CD4-positive, CD25-positive, alpha-beta regulatory T cell (primary cell): ENCODE results near the gene OR1F1. TPM values are rescaled to one million over a fixed set of nuclear protein-coding genes. Genes with fewer than 3 reads are reported as not detected.
A peak's percentile ranks its signal among the peaks of the same experiment; 100 is the strongest.

ENCODE experiments used
- ATAC-seq, 2 donors: fragments of 150-1000 bp; cut with Tn5 transposase; one replicate each; pipeline ENCODE4 v1.10.0; 2021; ENCODE audit warnings: low read depth in 2 of 2, moderate number of reproducible peaks in 2 of 2, moderate library complexity in 1 of 2
- DNase-seq, 3 donors: peaks; one replicate each; pipeline versions ENCODE4 v3.0.0 to v3.0.0-alpha.2; 2012 to 2022; ENCODE audit warnings: mixed read lengths in 1 of 3
- H3K27ac ChIP-seq: one replicate; pipeline ENCODE4 v1.7.0; 2013; ENCODE audit warnings: mild to moderate bottlenecking, low read length; ENCODE audit not compliant: insufficient read depth, poor library complexity, severe bottlenecking
- H3K27me3 ChIP-seq: one replicate; pipeline ENCODE4 v1.7.0; 2013; ENCODE audit warnings: low read length; ENCODE audit not compliant: control insufficient read depth, insufficient read depth
- H3K36me3 ChIP-seq: one replicate; pipeline ENCODE4 v1.7.0; 2013; ENCODE audit warnings: mild to moderate bottlenecking, low read length, moderate library complexity; ENCODE audit not compliant: control insufficient read depth, insufficient read depth
- H3K4me1 ChIP-seq: 2 replicates; pipeline ENCODE4 v1.7.0; 2013; ENCODE audit warnings: mild to moderate bottlenecking, low read length; ENCODE audit not compliant: insufficient read depth, control insufficient read depth, poor library complexity, severe bottlenecking
- H3K4me3 ChIP-seq: one replicate; pipeline ENCODE4 v1.7.0; 2013; ENCODE audit warnings: low read depth, mild to moderate bottlenecking, low read length, moderate library complexity
- H3K9me3 ChIP-seq, 2 experiments: 1 replicate in 1 of 2; 2 replicates in 1 of 2; pipeline ENCODE4 v1.7.0; 2013; ENCODE audit warnings: low read length in 2 of 2, mild to moderate bottlenecking in 1 of 2, moderate library complexity in 1 of 2; ENCODE audit not compliant: control insufficient read depth in 2 of 2
- H3K27ac Mint-ChIP-seq, 3 donors: one replicate each; pipeline ENCODE4 v1.8.0; 2020 to 2022; ENCODE audit warnings: mild to moderate bottlenecking in 3 of 3, mixed read lengths in 3 of 3, moderate library complexity in 2 of 3
- H3K27me3 Mint-ChIP-seq: one replicate; pipeline ENCODE4 v1.8.0; 2022; ENCODE audit warnings: mild to moderate bottlenecking, mixed read lengths
- H3K36me3 Mint-ChIP-seq: one replicate; pipeline ENCODE4 v1.8.0; 2020; ENCODE audit warnings: mixed read lengths
- H3K4me1 Mint-ChIP-seq, 4 donors: one replicate each; pipeline ENCODE4 v1.8.0; 2020 to 2022; ENCODE audit warnings: mixed read lengths in 4 of 4, mild to moderate bottlenecking in 1 of 4
- H3K4me3 Mint-ChIP-seq, 4 donors: one replicate each; pipeline ENCODE4 v1.8.0; 2020 to 2022; ENCODE audit warnings: mild to moderate bottlenecking in 4 of 4, mixed read lengths in 4 of 4, moderate library complexity in 3 of 4
- H3K9me3 Mint-ChIP-seq, 7 donors: one replicate each; pipeline ENCODE4 v1.8.0; 2020 to 2022; ENCODE audit warnings: mixed read lengths in 7 of 7, mild to moderate bottlenecking in 3 of 7, moderate library complexity in 2 of 7
- polyA plus RNA-seq, 4 donors: library from polyadenylated mRNA; unstranded; fragments of 300-500 nt; fragmentation: Illumina TruSeq; gene quantifications; one replicate each; pipeline ENCODE4 v1.2.3, GENCODE V29; 2021
- total RNA-seq: library from RNA; stranded (reverse); gene quantifications from one replicate; pipeline ENCODE4 v1.2.3, GENCODE V29; 2022

The OR1F1 gene
- total and polyA plus RNA-seq, 5 donors from 2014 or later = 0.20 to 0.70 (median 0.61) TPM; not detected in 2

GRCh38 chr16:3147757-3148104 is 40.3 kb upstream of the OR1F1 start:
- peaks cover 23% of the 10 kb centered on the region for H3K27me3 Mint-ChIP-seq
- H3K4me3 ChIP-seq = no peak overlapping the region

GRCh38 chr16:3148256-3149192 is 39.5 kb upstream of the OR1F1 start:
- Mint-ChIP-seq H3K27me3 (peaks cover 28% of the 10 kb centered on the region), H3K4me1 (peaks cover 13 to 33% (median 20%) of the 10 kb centered on the region in 4 donors), H3K36me3 (no peaks in the 10 kb centered on the region), H3K27ac (no peak overlapping the region), H3K4me3 (peak overlapping the region; percentile 12 to 89 (median 84)), H3K9me3 (peaks cover 0 to 11% (median 5%) of the 10 kb centered on the region in 7 donors)
- H3K4me1 ChIP-seq = peaks cover 26% of the 10 kb centered on the region
- H3K4me3 ChIP-seq = no peak overlapping the region
- DNase-seq (no peak), ATAC-seq (no peak)
- no peaks in the 10 kb centered on the region for H3K9me3 ChIP-seq
- H3K27ac ChIP-seq = no peak overlapping the region
- no peaks in the 10 kb centered on the region for H3K27me3 ChIP-seq
- H3K36me3 ChIP-seq = no peaks in the 10 kb centered on the region

More at GRCh38 chr16:3147757-3148104, 40.3 kb upstream of the OR1F1 start:
- no peaks in the 10 kb centered on the region for H3K36me3 Mint-ChIP-seq
- DNase-seq (no peak), ATAC-seq (no peak)
- Histone ChIP-seq H3K27ac (no peak overlapping the region), H3K9me3 (no peaks in the 10 kb centered on the region), H3K4me1 (peaks cover 25% of the 10 kb centered on the region), H3K27me3 (no peaks in the 10 kb centered on the region), H3K36me3 (no peaks in the 10 kb centered on the region)
- peaks cover 0 to 9% (median 3%) of the 10 kb centered on the region in 7 donors for H3K9me3 Mint-ChIP-seq
- H3K4me1 Mint-ChIP-seq = peaks cover 10 to 31% (median 18%) of the 10 kb centered on the region in 4 donors
- peak overlapping the region in 1 of 4 donors; percentile 12 for H3K4me3 Mint-ChIP-seq
- H3K27ac Mint-ChIP-seq = no peak overlapping the region

GRCh38 chr16:3149193-3149530 is 38.8 kb upstream of the OR1F1 start:
- Histone ChIP-seq H3K27me3 (peaks cover under 1% of the 10 kb centered on the region), H3K4me3 (no peak overlapping the region), H3K27ac (peak overlapping the region; percentile 51), H3K36me3 (no peaks in the 10 kb centered on the region), H3K4me1 (peaks cover 26% of the 10 kb centered on the region), H3K9me3 (peaks cover 0 to 3% of the 10 kb centered on the region in 2 experiments)
- Mint-ChIP-seq H3K4me3 (peak overlapping the region; percentile 12 to 89 (median 84)), H3K9me3 (peaks cover 0 to 11% (median 5%) of the 10 kb centered on the region in 7 donors), H3K27me3 (peaks cover 28% of the 10 kb centered on the region), H3K4me1 (peaks cover 13 to 33% (median 20%) of the 10 kb centered on the region in 4 donors), H3K27ac (no peak overlapping the region), H3K36me3 (no peaks in the 10 kb centered on the region)
- DNase-seq (no peak), ATAC-seq (no peak)

GRCh38 chr16:3149630-3150345 is 38.2 kb upstream of the OR1F1 start:
- H3K27ac Mint-ChIP-seq = peak overlapping the region; percentile 8 to 93 (median 69)
- ATAC-seq = peak; percentile 0 to 3
- peaks cover 13 to 33% (median 20%) of the 10 kb centered on the region in 4 donors for H3K4me1 Mint-ChIP-seq
- H3K27me3 ChIP-seq = peaks cover 2% of the 10 kb centered on the region
- peak overlapping the region; percentile 87 to 92 (median 89) for H3K4me3 Mint-ChIP-seq
- peaks cover 26% of the 10 kb centered on the region for H3K4me1 ChIP-seq
- DNase-seq = peak in 2 of 3 donors; percentile 22 to 62
- peaks cover 0 to 12% (median 5%) of the 10 kb centered on the region in 7 donors for H3K9me3 Mint-ChIP-seq
- no peaks in the 10 kb centered on the region for H3K36me3 Mint-ChIP-seq
- H3K36me3 ChIP-seq = no peaks in the 10 kb centered on the region
- peaks cover 28% of the 10 kb centered on the region for H3K27me3 Mint-ChIP-seq
- H3K27ac ChIP-seq = peak overlapping the region; percentile 51
- H3K4me3 ChIP-seq = peak overlapping the region; percentile 48
- H3K9me3 ChIP-seq = peaks cover 0 to 3% of the 10 kb centered on the region in 2 experiments

- peak overlapping the region; percentile 89 to 95 (median 91) for H3K4me3 Mint-ChIP-seq
- peaks cover 26% of the 10 kb centered on the region for H3K4me1 ChIP-seq
- peak overlapping the region; percentile 91 to 96 (median 93) for H3K27ac Mint-ChIP-seq
- peaks cover 15 to 33% (median 24%) of the 10 kb centered on the region in 4 donors for H3K4me1 Mint-ChIP-seq
- H3K27me3 ChIP-seq = peaks cover 4% of the 10 kb centered on the region
- H3K36me3 Mint-ChIP-seq = no peaks in the 10 kb centered on the region
- ATAC-seq (peak; percentile 84 to 88), DNase-seq (peak; percentile 91 to 95 (median 94))
- H3K9me3 ChIP-seq = peaks cover 0 to 8% of the 10 kb centered on the region in 2 experiments
- H3K27me3 Mint-ChIP-seq = peaks cover 28% of the 10 kb centered on the region
- H3K27ac ChIP-seq = peak overlapping the region; percentile 51
- H3K36me3 ChIP-seq = no peaks in the 10 kb centered on the region
- peak overlapping the region; percentile 65 for H3K4me3 ChIP-seq
- H3K9me3 Mint-ChIP-seq = peaks cover 0 to 20% (median 5%) of the 10 kb centered on the region in 7 donors
Measured at GRCh38 chr16:3150346-3151218, 37.4 kb upstream of the OR1F1 start.

- Histone ChIP-seq H3K4me3 (peak overlapping the region; percentile 29), H3K36me3 (no peaks in the 10 kb centered on the region), H3K27me3 (peaks cover 4% of the 10 kb centered on the region), H3K27ac (peak overlapping the region; percentile 23), H3K9me3 (peaks cover 0 to 8% of the 10 kb centered on the region in 2 experiments), H3K4me1 (peaks cover 26% of the 10 kb centered on the region)
- DNase-seq = peak in 1 of 3 donors; percentile 44
- no peak for ATAC-seq
- Mint-ChIP-seq H3K4me3 (peak overlapping the region; percentile 81 to 89 (median 84)), H3K27me3 (peaks cover 34% of the 10 kb centered on the region), H3K9me3 (peaks cover 0 to 23% (median 5%) of the 10 kb centered on the region in 7 donors), H3K27ac (peak overlapping the region; percentile 87 to 96 (median 91)), H3K36me3 (no peaks in the 10 kb centered on the region), H3K4me1 (peaks cover 15 to 36% (median 26%) of the 10 kb centered on the region in 4 donors)
Measured at GRCh38 chr16:3152027-3152276, 36.1 kb upstream of the OR1F1 start.
